Hepatocyte (in vitro differentiated cells): Measurements from ENCODE around the gene PTCH2. TPM values are rescaled to one million over a fixed set of nuclear protein-coding genes. Genes with fewer than 3 reads are reported as not detected.

Source experiments
- DNase-seq: peaks from one replicate; pipeline ENCODE4 v3.0.0-alpha.2; 2016; ENCODE audit warnings: low spot score
- H2AFZ ChIP-seq: fragments of 200-600 bp; sonication (generic); 2 replicates; pipeline ENCODE4 v1.6.0; 2016; ENCODE audit warnings: antibody characterized with exemption, mild to moderate bottlenecking
- H3K27ac ChIP-seq: fragments of 200-600 bp; sonication (generic); 2 replicates; pipeline ENCODE4 v1.5.1; 2016; ENCODE audit warnings: mild to moderate bottlenecking
- H3K27me3 ChIP-seq: fragments of 200-600 bp; sonication (generic); 2 replicates; pipeline ENCODE4 v1.6.1; 2016
- H3K36me3 ChIP-seq: fragments of 200-600 bp; sonication (generic); replicated peaks from 2 replicates; pipeline ENCODE4 v1.5.1; 2016; ENCODE audit warnings: low read depth; ENCODE audit not compliant: insufficient read depth
- H3K4me1 ChIP-seq: fragments of 200-600 bp; sonication (generic); 2 replicates; pipeline ENCODE4 v1.5.1; 2016; ENCODE audit warnings: mild to moderate bottlenecking, moderate library complexity; ENCODE audit not compliant: insufficient read depth
- H3K4me2 ChIP-seq: fragments of 200-600 bp; sonication (generic); 2 replicates; pipeline ENCODE4 v1.6.0; 2016
- H3K4me3 ChIP-seq: fragments of 200-600 bp; sonication (generic); 2 replicates; pipeline ENCODE4 v1.5.1; 2016; ENCODE audit warnings: mild to moderate bottlenecking
- H3K79me2 ChIP-seq: fragments of 200-600 bp; sonication (generic); 2 replicates; pipeline ENCODE4 v1.6.0; 2017; ENCODE audit warnings: mild to moderate bottlenecking
- H3K9me2 ChIP-seq: fragments of 200-600 bp; sonication (generic); replicated peaks from 2 replicates; pipeline ENCODE4 v1.6.0; 2017; ENCODE audit warnings: mild to moderate bottlenecking; ENCODE audit not compliant: insufficient read depth
- H3K9me3 ChIP-seq: fragments of 200-600 bp; sonication (generic); 2 replicates; pipeline ENCODE4 v1.5.1; 2016; ENCODE audit warnings: low read depth, mild to moderate bottlenecking
- H4K20me1 ChIP-seq: fragments of 200-600 bp; sonication (generic); 2 replicates; pipeline ENCODE4 v1.6.0; 2016; ENCODE audit warnings: mild to moderate bottlenecking; ENCODE audit not compliant: insufficient read depth, poor library complexity, severe bottlenecking
- CTCF ChIP-seq: fragments of 200-600 bp; sonication (generic); IDR thresholded peaks from 2 replicates; pipeline ENCODE4 v1.5.1; 2016; ENCODE audit warnings: antibody characterized with exemption, mild to moderate bottlenecking; ENCODE audit not compliant: poor library complexity
- EZH2 ChIP-seq: fragments of 200-600 bp; sonication (generic); IDR thresholded peaks from 2 replicates; pipeline ENCODE4 v1.6.1; 2016; ENCODE audit warnings: antibody characterized with exemption, mild to moderate bottlenecking, borderline replicate concordance
- EZH2phosphoT487 ChIP-seq: fragments of 200-600 bp; sonication (generic); IDR thresholded peaks from one replicate; pipeline ENCODE4 v1.6.1; 2018; ENCODE audit warnings: antibody characterized with exemption, mild to moderate bottlenecking, low read depth, moderate library complexity; ENCODE audit not compliant: unreplicated experiment, severe bottlenecking
- WGBS: methylation state at CpG from one replicate; pipeline ENCODE4 v1.1.6; 2016; ENCODE audit warnings: low lambda C conversion rate; ENCODE audit errors: missing lambda C conversion rate; 5-methylcytosine and 5-hydroxymethylcytosine counted together
- polyA plus RNA-seq: library from polyadenylated mRNA; unstranded; fragments of >200 nt; fragmentation: Nextera tagmentation; extraction: Ambion mirVana; gene quantifications from 2 replicates; pipeline ENCODE4 v1.2.1, GENCODE V29; 2016
- small RNA-seq: library from RNA; depleted of rRNA; stranded (forward); fragments of <200 nt; gene quantifications from one replicate; pipeline ENCODE3, GENCODE V24; 2014
- total RNA-seq: library from RNA; depleted of rRNA; stranded (reverse); fragments of >200 nt; gene quantifications from 2 replicates; pipeline ENCODE4 v1.2.3, GENCODE V29; 2014

Gene PTCH2
- total and polyA plus RNA-seq, 2 experiments from 2014 or later: 0.43 to 1.3 TPM

DNA sequence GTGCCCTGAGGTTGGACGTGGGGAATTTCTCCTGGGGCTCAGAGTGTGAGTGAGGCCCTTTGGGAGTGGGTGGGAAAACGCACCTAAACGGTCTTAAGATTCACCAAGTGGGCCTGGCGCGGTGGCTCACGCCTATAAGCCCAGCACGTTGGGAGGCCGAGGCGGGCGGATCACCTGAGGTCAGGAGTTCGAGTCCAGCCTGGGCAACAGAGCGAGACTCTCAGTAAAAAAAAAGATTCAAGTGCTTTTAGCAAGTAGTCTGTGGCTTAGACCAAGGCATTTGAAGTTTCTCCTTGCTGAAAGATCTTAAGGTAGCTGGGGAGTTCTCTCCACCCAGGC, 66.4 kb downstream of the PTCH2 start:
- peaks cover 34% of the 10 kb centered on the region for H3K79me2 ChIP-seq
- WGBS: 48% methylated on average over 12 of the region's 12 CpGs
- H3K4me1 ChIP-seq: peaks cover 6% of the 10 kb centered on the region
- no peak overlapping the region for H2AFZ ChIP-seq
- H4K20me1 ChIP-seq: peaks cover 25% of the 10 kb centered on the region
- H3K27me3 ChIP-seq: no peaks in the 10 kb centered on the region
- no peaks in the 10 kb centered on the region for H3K9me2 ChIP-seq
- peak overlapping the region; percentile 94 for H3K27ac ChIP-seq
- H3K9me3 ChIP-seq: no peaks in the 10 kb centered on the region
- H3K4me3 ChIP-seq: peak overlapping the region; percentile 67
- TF ChIP-seq EZH2phosphoT487: no peak
- H3K36me3 ChIP-seq: no peaks in the 10 kb centered on the region
- peak overlapping the region; percentile 90 for H3K4me2 ChIP-seq
- DNase-seq: no peak

- H3K4me3 ChIP-seq: peak overlapping the region; percentile 67
- 4% methylated on average over 36 of the region's 36 CpGs for WGBS
- peak overlapping the region; percentile 94 for H3K27ac ChIP-seq
- H3K79me2 ChIP-seq: peaks cover 34% of the 10 kb centered on the region
- H3K9me2 ChIP-seq: no peaks in the 10 kb centered on the region
- no peaks in the 10 kb centered on the region for H3K9me3 ChIP-seq
- no peaks in the 10 kb centered on the region for H3K27me3 ChIP-seq
- H2AFZ ChIP-seq: peak overlapping the region; percentile 50
- TF ChIP-seq CTCF: no peak
- no peak for TF ChIP-seq EZH2phosphoT487
- no peak for TF ChIP-seq EZH2
- peak; percentile 55 for DNase-seq
- H4K20me1 ChIP-seq: peaks cover 25% of the 10 kb centered on the region
- peak overlapping the region; percentile 90 for H3K4me2 ChIP-seq
- H3K36me3 ChIP-seq: no peaks in the 10 kb centered on the region
- peaks cover 6% of the 10 kb centered on the region for H3K4me1 ChIP-seq
These were observed 66.9 kb downstream of the PTCH2 start for GRCh38 chr1:44775930-44776729.

DNA sequence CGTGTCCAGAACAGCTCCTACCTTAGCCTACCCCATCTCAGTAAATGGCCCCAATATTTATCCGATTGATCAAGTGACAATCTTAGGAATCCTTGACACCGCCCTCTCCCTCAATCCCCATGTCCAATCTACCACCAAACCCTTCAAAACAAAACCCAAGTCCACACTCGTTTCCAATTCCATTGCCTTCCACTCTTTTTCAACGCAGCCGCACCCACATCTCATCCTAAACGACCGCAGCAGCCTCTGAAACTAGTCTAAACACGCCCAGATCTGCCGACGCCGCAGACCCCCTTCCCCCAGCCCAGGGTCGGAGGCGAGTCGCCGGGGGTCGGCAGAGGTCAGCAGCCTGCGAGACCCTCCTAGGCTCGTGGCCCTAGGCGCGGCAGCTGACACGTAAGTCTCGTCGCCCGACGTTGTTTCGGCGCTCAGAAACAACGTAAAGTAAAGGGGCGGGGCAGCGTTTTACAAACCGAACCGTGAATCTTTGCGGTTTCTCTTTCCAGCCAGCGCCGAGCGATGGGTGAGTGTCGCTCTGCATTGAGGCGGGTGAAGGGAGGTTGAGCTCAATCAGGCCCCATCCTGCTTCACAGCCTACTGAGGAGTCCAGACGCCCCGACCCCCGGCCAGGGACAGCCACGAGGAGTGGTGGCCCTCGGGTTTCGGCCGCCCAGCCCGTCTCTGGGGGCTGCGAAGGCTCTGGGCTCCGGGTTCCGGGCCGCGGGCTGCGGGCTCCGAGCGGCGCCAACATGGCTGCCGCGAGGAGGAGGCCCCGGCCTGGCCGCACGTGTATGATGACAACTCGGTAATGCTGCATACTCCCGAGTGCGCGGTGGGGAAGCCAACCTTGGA, 67.7 kb downstream of the PTCH2 start, which contains the start of gene RPS8:
RPS8 (plus strand) TSS at position 463 of the 852 bp plus-strand sequence; CDS start at position 520, 57 bp downstream.
- Histone ChIP-seq H3K9me3 (no peaks in the 10 kb centered on the region), H3K4me3 (peak within 1 kb of the TSS; percentile 74), H3K36me3 (no peaks in the 10 kb centered on the region), H2AFZ (peak within 1 kb of the TSS; percentile 58), H3K4me2 (peak within 1 kb of the TSS; percentile 90), H4K20me1 (peaks cover 25% of the 10 kb centered on the region), H3K27me3 (no peaks in the 10 kb centered on the region), H3K79me2 (peaks cover 34% of the 10 kb centered on the region), H3K27ac (peak within 1 kb of the TSS; percentile 94), H3K9me2 (no peaks in the 10 kb centered on the region), H3K4me1 (peaks cover 6% of the 10 kb centered on the region)
- DNase-seq: peak; percentile 97
- TF ChIP-seq EZH2 (no peak), CTCF (no peak)
- WGBS: under 1% methylated on average over 64 of the region's 65 CpGs

Small RNAs within 50 kb of the gene (small RNA-seq; reads per million reads assigned to genes)
- not detected for gene AL136380.1
- 239 reads per million, percentile 98 among the genes with 10 or more reads in this experiment for gene SNORD38A
- not detected for gene SNORD38B
- 6,150 reads per million, percentile 100 among the genes with 10 or more reads in this experiment for gene SNORD46
- not detected for gene SNORD55

Other genes with a start within 250 kb of the PTCH2 start
- 6.9 and 11.7 TPM in 2 replicates for gene TMEM53, start 168.8 kb downstream of the PTCH2 start, total RNA-seq
- gene TMEM53, start 168.8 kb downstream of the PTCH2 start, polyA plus RNA-seq: 27.5 and 37.4 TPM in 2 replicates
- 1.2 and 3.1 TPM in 2 replicates for gene ARMH1, start 168.5 kb downstream of the PTCH2 start, total RNA-seq
- gene ARMH1, start 168.5 kb downstream of the PTCH2 start, polyA plus RNA-seq: 6.1 and 6.3 TPM in 2 replicates
- not detected in 2 replicates for gene RNU5D-1, start 112.1 kb downstream of the PTCH2 start, total RNA-seq
- not detected in 2 replicates for gene RNU5D-1, start 112.1 kb downstream of the PTCH2 start, polyA plus RNA-seq
- 4.1 and 5.8 TPM in 2 replicates for gene KIF2C, start 103.4 kb downstream of the PTCH2 start, total RNA-seq
- gene KIF2C, start 103.4 kb downstream of the PTCH2 start, polyA plus RNA-seq: 6.7 and 8.8 TPM in 2 replicates
- 2,179 and 2,550 TPM in 2 replicates for gene RPS8, start 67.7 kb downstream of the PTCH2 start, total RNA-seq
- gene RPS8, start 67.7 kb downstream of the PTCH2 start, polyA plus RNA-seq: 481 and 503 TPM in 2 replicates
- 0.72 and 0.83 TPM in 2 replicates for gene BEST4, start 55.1 kb downstream of the PTCH2 start, total RNA-seq
- gene BEST4, start 55.1 kb downstream of the PTCH2 start, polyA plus RNA-seq: 0.48 and 2.2 TPM in 2 replicates
- gene PLK3, start 42.9 kb downstream of the PTCH2 start, total RNA-seq: 8.9 and 18.2 TPM in 2 replicates
- gene PLK3, start 42.9 kb downstream of the PTCH2 start, polyA plus RNA-seq: 38.7 and 40.1 TPM in 2 replicates
- gene DYNLT4, start 35.9 kb downstream of the PTCH2 start, total RNA-seq: 0.30 and 1.6 TPM in 2 replicates
- 2.2 and 3.0 TPM in 2 replicates for gene DYNLT4, start 35.9 kb downstream of the PTCH2 start, polyA plus RNA-seq
- 4.8 and 5.5 TPM in 2 replicates for gene BTBD19, start 34.7 kb downstream of the PTCH2 start, total RNA-seq
- 16.8 and 20.6 TPM in 2 replicates for gene BTBD19, start 34.7 kb downstream of the PTCH2 start, polyA plus RNA-seq
- 11.8 and 17.8 TPM in 2 replicates for gene EIF2B3, start 143.3 kb upstream of the PTCH2 start, total RNA-seq
- gene EIF2B3, start 143.3 kb upstream of the PTCH2 start, polyA plus RNA-seq: 17.3 and 18.4 TPM in 2 replicates
- gene HECTD3, start 168.1 kb upstream of the PTCH2 start, total RNA-seq: 27.1 and 27.6 TPM in 2 replicates
- 39.1 and 39.3 TPM in 2 replicates for gene HECTD3, start 168.1 kb upstream of the PTCH2 start, polyA plus RNA-seq
- 77.1 and 91.8 TPM in 2 replicates for gene UROD, start 169.0 kb upstream of the PTCH2 start, total RNA-seq
- 152 and 167 TPM in 2 replicates for gene UROD, start 169.0 kb upstream of the PTCH2 start, polyA plus RNA-seq